Renal pelvis (tissue), 4 donors: ENCODE results near the gene RORC. TPM values are rescaled to one million over a fixed set of nuclear protein-coding genes. Genes with fewer than 3 reads are reported as not detected.
A peak's percentile ranks its signal among the peaks of the same experiment; 100 is the strongest.

Experiments used
- DNase-seq: peaks from one replicate; pipeline ENCODE4 v3.0.0-alpha.2; 2013
- polyA plus RNA-seq, 3 donors: library from polyadenylated mRNA; unstranded; fragments of 120-200 nt; gene quantifications; one replicate each; pipeline ENCODE4 v1.2.1, GENCODE V29; 2013; ENCODE audit not compliant: insufficient read length in 3 of 3

RORC gene
- polyA plus RNA-seq, 3 donors, result 0.65 to 1.3 (median 0.94) TPM

- peak; percentile 68 for DNase-seq
Observed at GRCh38 chr1:151828921-151829320, 2.7 kb downstream of the RORC start.

- no peak for DNase-seq
Observed at GRCh38 chr1:151827853-151828252, 3.7 kb downstream of the RORC start.

GRCh38 chr1:151825751-151826660 lies 5.6 kb downstream of the RORC start:
- DNase-seq, result no peak

- no peak for DNase-seq
Observed at GRCh38 chr1:151825204-151825603, 6.4 kb downstream of the RORC start.

- no peak for DNase-seq
Observed at GRCh38 chr1:151823175-151823574, 8.4 kb downstream of the RORC start.

- DNase-seq, result no peak
Observed at GRCh38 chr1:151822404-151822803, 9.2 kb downstream of the RORC start.

GRCh38 chr1:151820940-151821339 lies 10.7 kb downstream of the RORC start:
- no peak for DNase-seq

GRCh38 chr1:151819976-151820623 lies 11.5 kb downstream of the RORC start:
- DNase-seq, result no peak

GRCh38 chr1:151819227-151819835 lies 12.3 kb downstream of the RORC start:
- DNase-seq, result no peak

- DNase-seq, result no peak
Observed at GRCh38 chr1:151817353-151817730, 14.3 kb downstream of the RORC start.

GRCh38 chr1:151816548-151817352 lies 14.9 kb downstream of the RORC start:
- no peak for DNase-seq

- DNase-seq, result no peak
Observed at GRCh38 chr1:151815716-151816327, 15.8 kb downstream of the RORC start.

- no peak for DNase-seq
Observed at GRCh38 chr1:151814971-151815545, 16.5 kb downstream of the RORC start.

GRCh38 chr1:151814426-151814825 lies 17.2 kb downstream of the RORC start:
- no peak for DNase-seq

GRCh38 chr1:151813271-151813977 lies 18.2 kb downstream of the RORC start:
- no peak for DNase-seq

GRCh38 chr1:151811181-151811580 lies 20.4 kb downstream of the RORC start:
- no peak for DNase-seq

- no peak for DNase-seq
Observed at GRCh38 chr1:151809985-151810556, 21.5 kb downstream of the RORC start.

- DNase-seq, result no peak
Observed at GRCh38 chr1:151809290-151809984, 22.2 kb downstream of the RORC start.

GRCh38 chr1:151807766-151808165 lies 23.8 kb downstream of the RORC start:
- DNase-seq, result no peak
